Smooth muscle cell of the brain vasculature (primary cell): ENCODE data around the gene BEND4.
"Not testable (repeated sequence)": the region's sequence is repeated elsewhere in the genome, so short reads cannot be mapped to it uniquely, and the experiment has no call there.

Experiments
- DNase-seq: peaks from one replicate; pipeline ENCODE4 v3.0.0-alpha.2; 2012; ENCODE audit warnings: low read depth, low spot score

Gene BEND4

DNA sequence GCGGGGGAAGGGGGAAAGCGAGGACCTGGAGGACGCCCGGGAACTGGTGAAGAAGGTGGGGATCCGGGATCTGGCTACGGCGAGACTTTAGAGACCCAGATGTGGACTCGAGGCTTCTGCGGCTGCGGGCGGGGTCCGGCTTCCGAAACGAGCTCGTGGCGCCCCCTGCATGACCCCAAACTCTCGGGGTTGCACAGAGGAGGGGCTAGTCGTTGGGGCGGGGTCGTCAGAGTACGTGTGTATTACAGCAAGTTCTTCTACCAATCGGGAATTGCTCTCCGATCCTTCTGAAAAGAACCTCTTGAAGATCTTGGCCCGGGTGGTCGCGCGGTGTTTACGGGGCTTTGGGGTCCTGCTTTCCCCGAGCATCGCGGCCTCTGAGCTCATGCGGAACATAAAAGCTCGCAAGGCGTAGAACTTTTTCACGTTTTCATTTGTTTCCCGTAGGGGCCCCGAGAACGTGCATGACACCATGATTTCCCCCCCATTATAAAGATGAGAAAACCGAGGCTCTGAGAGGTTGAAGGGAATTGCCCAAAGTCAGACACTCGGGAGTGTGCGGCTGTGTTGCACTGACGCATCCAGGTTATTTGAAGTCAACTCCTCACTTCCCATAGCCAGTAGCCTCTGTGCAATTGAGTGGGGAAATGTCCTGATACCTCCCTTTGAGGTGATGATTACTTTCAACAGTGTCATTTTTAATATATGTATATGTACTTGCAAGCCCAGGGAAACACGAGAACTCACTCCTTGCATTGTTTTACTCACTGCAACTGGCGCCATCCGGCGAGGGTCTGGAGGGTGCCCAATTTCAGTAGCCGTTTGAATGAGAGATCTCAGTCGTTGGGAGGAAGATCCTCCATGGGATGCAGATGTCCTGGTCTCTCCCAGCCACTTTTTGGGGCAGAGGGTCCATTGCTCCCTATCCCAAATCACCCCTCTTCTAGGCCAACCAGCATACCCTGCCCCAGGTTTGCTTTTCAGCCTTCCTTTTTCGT lies at the start of gene BEND4:
TSS of gene BEND4 (minus strand) at position 149 of the 998 bp plus-strand sequence. CDS start 512 bp downstream, outside the sequence.
- DNase-seq = no peak

- no peak for DNase-seq
Measured at GRCh38 chr4:42197341-42197740, 44.9 kb upstream of the BEND4 start.

GRCh38 chr4:42172921-42173320 lies 20.5 kb upstream of the BEND4 start:
- no peak for DNase-seq

DNA sequence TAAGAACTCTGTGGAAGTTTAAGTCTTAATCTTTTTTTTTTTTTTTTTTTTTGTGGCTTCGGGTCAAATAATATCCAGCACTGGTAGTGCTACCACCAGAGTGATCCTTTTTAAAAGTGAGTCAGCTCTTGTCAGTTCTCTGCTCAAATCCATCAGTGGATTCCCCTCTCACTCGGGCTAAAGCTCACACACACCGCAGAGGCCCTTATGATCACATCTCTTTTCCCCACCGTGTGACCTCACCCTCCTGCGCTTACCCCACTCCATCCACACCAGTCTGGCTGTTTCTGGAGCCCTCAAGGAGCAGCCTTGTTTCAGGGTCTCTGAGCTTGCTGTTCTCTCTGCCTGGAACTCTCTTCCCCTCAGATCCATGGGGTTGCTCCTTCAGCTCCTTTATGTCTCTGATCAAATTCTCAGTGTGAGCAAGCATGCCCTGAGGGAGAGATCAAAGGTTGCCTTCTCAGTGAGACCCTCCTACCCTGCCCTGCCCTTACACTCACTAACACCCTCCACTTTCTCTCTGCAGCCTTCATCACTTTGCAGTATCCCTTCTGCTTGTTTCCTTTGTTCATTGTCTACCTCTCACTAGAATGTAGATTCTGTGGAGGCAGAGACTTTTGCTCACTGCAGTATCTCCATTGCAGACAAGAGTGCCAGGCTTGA lies 19.8 kb upstream of the BEND4 start:
- DNase-seq = no peak

DNA sequence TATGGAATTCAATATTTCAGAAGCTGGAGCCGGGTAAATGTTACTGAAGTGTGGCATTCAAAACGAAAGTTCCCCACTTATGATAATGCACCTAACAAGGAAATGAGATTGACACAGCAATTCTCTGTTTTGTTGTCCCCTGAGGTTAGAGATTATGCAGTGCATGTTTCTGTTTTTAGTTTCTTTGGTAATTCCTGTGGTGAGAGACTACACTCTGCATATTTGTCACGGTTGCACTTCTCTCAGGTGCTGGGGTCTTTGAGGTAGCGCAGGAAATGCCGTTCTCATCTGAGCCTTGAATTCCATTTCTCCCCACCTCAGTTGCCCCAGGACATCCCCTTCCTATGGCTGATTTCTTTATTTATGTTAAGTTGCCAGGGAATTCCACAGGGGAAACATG lies 15.3 kb upstream of the BEND4 start:
- DNase-seq = no peak

DNA sequence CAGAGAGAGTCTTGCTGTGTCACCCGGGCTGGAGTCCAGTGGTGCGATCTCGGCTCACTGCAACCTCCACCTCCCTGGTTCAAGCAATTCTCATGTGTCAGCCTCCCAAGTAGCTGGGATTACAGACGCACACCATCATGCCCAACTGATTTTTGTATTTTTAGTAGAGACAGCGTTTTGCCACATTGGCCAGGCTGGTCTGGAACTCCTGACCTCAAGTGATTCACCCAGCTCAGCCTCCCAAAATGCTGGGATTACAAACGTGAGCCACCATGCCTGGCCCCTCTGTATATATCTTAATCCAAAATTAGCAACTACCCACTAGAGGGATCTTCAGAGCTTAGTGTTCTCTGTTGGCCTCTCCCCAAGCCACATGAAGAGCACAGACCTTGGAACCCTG lies 13.7 kb upstream of the BEND4 start:
- not testable (repeated sequence) for DNase-seq

GRCh38 chr4:42159271-42160001 lies 7.0 kb upstream of the BEND4 start:
- DNase-seq = no peak

- DNase-seq = no peak
Measured at GRCh38 chr4:42151568-42152506, 618 bp downstream of the BEND4 start.

GRCh38 chr4:42150653-42151567 lies 1.5 kb downstream of the BEND4 start:
- no peak for DNase-seq

- DNase-seq = no peak
Measured at GRCh38 chr4:42149004-42149403, 3.5 kb downstream of the BEND4 start.

DNA sequence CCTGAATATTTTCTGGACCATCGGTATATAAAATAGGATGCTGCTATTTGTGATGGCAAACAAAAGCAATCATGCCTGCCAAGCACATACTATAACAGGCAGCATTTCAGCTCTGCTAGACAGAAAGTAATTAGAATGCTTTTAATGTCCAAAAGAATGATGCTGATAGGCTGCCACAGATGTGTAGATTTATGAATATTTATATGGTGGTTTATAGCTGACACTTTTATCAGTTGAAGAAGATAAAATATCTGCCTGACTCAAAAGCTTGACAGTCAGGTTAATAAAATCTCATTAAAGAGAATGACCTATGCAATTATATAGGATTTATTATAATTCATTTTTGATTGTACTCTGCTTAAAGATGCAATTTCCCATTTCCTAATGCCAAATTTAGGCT lies 4.0 kb downstream of the BEND4 start:
- no peak for DNase-seq

GRCh38 chr4:42144028-42144427 lies 8.4 kb downstream of the BEND4 start:
- no peak for DNase-seq

DNA sequence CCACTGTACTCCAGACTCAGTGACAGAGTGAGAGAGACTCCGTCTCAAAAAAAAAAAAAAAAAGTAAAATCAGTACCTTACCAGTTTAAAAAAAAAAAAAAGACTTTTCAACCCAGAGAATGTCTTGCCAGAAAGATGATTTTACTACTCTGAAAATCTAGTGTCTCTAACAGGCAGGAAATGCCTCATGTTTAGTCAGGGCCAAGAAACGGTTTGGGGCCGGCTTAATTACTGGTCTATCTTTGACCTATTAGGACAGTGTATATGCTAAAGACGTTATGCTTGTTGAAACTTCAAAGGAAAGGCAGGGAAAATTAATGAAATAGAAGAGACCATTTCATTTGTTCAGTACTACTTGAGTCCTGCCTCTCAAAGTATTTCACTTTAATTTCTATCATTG lies 9.9 kb downstream of the BEND4 start:
- no peak for DNase-seq

DNA sequence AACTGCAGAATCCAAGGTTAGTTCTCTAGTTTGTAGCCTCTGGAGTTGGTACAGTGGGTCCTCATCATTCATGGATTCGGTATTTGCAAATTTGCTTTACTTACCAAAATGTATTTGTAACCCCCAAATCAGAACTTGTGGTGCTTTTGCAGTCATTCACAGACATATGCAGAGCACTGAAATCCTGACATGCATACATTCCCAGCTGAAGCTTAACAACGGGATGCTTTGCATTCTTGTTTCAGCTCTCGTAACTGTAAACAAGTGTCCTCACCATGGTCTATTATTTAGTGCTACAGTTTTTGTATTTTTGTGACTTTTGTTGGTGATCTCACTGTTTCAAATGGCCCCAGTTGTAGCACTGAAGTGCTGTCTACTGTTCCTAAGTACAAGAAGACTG lies 16.1 kb downstream of the BEND4 start:
- no peak for DNase-seq

DNA sequence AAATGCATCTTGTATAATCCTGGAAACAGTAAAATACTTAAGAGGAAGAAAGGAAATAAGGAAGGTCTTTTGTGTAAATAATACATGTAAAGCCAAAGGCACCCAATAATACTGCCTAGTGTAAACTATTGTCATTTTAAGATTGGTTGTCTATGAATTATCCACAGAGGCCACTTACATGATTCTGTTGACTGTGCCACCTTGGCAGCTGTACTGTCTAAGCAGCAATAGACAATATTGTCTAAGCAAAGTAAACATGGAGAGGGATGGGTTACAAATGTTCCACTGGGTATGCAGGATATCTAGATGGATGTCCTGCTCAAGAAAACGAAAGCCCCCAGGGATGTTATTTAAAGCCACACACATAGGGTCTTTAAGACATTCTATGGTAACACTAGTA lies 19.4 kb downstream of the BEND4 start:
- DNase-seq = no peak

DNA sequence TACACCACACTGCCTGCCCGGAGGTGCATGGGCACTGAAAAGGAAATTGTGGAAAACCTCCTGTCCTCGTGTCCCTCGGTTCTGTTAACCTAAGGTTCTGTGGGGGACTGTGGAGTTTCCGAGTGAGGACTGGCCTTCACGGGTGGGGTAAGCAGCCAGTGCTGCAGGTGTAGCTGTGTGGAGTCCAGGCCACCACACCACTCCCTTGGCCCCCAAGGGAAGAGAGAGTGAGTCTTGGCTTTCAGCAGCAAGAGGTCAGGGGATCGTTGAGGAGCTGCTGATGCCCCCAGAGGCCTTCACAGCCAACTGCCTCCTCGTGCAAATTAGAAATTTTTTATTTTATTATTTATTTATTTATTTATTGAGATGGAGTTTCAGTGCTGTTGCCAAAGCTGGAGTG lies 20.4 kb downstream of the BEND4 start:
- no peak for DNase-seq

- no peak for DNase-seq
Measured at GRCh38 chr4:42123071-42123644, 29.3 kb downstream of the BEND4 start.

DNA sequence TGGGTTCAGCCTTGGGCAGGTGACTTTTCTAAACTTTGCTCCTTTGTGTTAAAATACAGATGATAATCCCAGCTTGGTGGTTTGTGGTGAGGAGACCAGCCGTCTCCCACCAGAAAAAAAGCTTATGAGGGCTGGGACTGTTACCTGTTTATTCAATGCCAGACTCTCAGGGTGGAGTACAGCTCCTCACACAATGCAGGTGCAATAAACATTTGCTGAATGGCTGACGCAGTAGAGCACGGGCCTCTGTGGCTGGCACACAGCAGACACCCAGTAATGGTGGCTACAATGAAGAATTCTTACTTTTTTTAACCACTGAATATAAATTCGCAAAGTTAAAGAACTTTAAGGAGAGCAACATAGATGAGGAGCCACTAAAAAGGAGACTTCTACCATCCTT lies 30.2 kb downstream of the BEND4 start:
- no peak for DNase-seq

DNA sequence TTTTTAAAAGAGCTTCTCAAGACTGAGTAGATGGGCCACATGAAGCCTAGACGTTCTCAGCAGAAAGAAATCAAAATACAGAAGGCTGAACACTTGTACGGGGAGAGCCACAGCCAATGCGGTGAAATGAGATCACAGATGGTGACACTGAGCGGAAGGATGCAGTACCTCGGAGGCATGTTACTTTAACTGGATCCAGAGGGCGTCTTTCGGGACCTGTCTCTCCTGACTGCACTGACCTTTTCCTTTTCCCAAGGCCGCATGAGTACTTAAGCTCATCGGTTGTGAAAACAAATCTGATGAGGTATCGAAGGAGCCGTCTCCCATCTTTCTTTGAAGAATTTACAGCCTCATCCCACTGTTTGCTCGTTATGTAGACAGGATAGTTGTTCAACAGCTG lies 32.6 kb downstream of the BEND4 start:
- no peak for DNase-seq

- DNase-seq = no peak
Measured at GRCh38 chr4:42112846-42113245, 39.6 kb downstream of the BEND4 start.
